H9 (cell line): ENCODE results near the gene ATG5. TPM values are rescaled to one million over a fixed set of nuclear protein-coding genes. Genes with fewer than 3 reads are reported as not detected.

Experiments
- DNase-seq: peaks from one replicate; pipeline ENCODE4 v3.0.0-alpha.2; 2017
- H2AFZ ChIP-seq: one replicate; pipeline ENCODE4 v1.6.1; 2013; ENCODE audit warnings: mild to moderate bottlenecking, low read length, control low read depth, moderate library complexity
- H2AK5ac ChIP-seq: 2 replicates; pipeline ENCODE4 v1.6.1; 2013; ENCODE audit warnings: low read length, control low read depth, mixed read lengths; ENCODE audit not compliant: insufficient read length
- H2BK120ac ChIP-seq: one replicate; pipeline ENCODE4 v1.6.1; 2013; ENCODE audit warnings: low read depth, mild to moderate bottlenecking, low read length, control low read depth, inconsistent platforms; ENCODE audit not compliant: poor library complexity, severe bottlenecking
- H2BK12ac ChIP-seq: 2 replicates; pipeline ENCODE4 v1.6.1; 2013; ENCODE audit warnings: low read length, control low read depth, mixed read lengths, low read depth; ENCODE audit not compliant: insufficient read length
- H2BK15ac ChIP-seq: 2 replicates; pipeline ENCODE4 v1.6.1; 2013; ENCODE audit warnings: low read depth, low read length, control low read depth
- H2BK20ac ChIP-seq: one replicate; pipeline ENCODE4 v1.6.1; 2013; ENCODE audit warnings: low read depth, mild to moderate bottlenecking, low read length, control low read depth, inconsistent platforms; ENCODE audit not compliant: poor library complexity, severe bottlenecking
- H2BK5ac ChIP-seq: 2 replicates; pipeline ENCODE4 v1.6.1; 2013; ENCODE audit warnings: low read length, control low read depth, mixed read lengths; ENCODE audit not compliant: insufficient read length
- H3K14ac ChIP-seq: 2 replicates; pipeline ENCODE4 v1.6.1; 2013; ENCODE audit warnings: low read length, control low read depth; ENCODE audit not compliant: insufficient read depth
- H3K18ac ChIP-seq: 2 replicates; pipeline ENCODE4 v1.6.1; 2013; ENCODE audit warnings: low read depth, mild to moderate bottlenecking, mixed read lengths, low read length, control low read depth; ENCODE audit not compliant: insufficient read length
- H3K23ac ChIP-seq: 2 replicates; pipeline ENCODE4 v1.6.1; 2013; ENCODE audit warnings: low read length, control low read depth, mixed read lengths, low read depth; ENCODE audit not compliant: insufficient read length
- H3K23me2 ChIP-seq: 2 replicates; pipeline ENCODE4 v1.6.1; 2013; ENCODE audit warnings: low read depth, mild to moderate bottlenecking, mixed read lengths, low read length, control low read depth; ENCODE audit not compliant: insufficient read length, poor library complexity, severe bottlenecking
- H3K27ac ChIP-seq: 2 replicates; pipeline ENCODE4 v1.5.1; 2013; ENCODE audit warnings: low read length, control low read depth, mixed read lengths, low read depth; ENCODE audit not compliant: insufficient read length
- H3K27me3 ChIP-seq: 2 replicates; pipeline ENCODE4 v1.6.1; 2013; ENCODE audit warnings: low read length, control low read depth, inconsistent platforms; ENCODE audit not compliant: insufficient read depth
- H3K4ac ChIP-seq: 2 replicates; pipeline ENCODE4 v1.6.1; 2013; ENCODE audit warnings: low read depth, mild to moderate bottlenecking, control low read depth, inconsistent platforms, low read length, moderate library complexity
- H3K4me1 ChIP-seq: 2 replicates; pipeline ENCODE4 v1.6.1; 2013; ENCODE audit warnings: low read length, control low read depth, inconsistent platforms; ENCODE audit not compliant: insufficient read depth
- H3K4me2 ChIP-seq: 2 replicates; pipeline ENCODE4 v1.6.1; 2013; ENCODE audit warnings: low read length, control low read depth, mixed read lengths; ENCODE audit not compliant: insufficient read length, insufficient read depth
- H3K56ac ChIP-seq: 2 replicates; pipeline ENCODE4 v1.6.1; 2013; ENCODE audit warnings: low read depth, mild to moderate bottlenecking, mixed read lengths, low read length, control low read depth; ENCODE audit not compliant: insufficient read length
- H3K79me1 ChIP-seq: 2 replicates; pipeline ENCODE4 v1.6.1; 2013; ENCODE audit warnings: low read depth, mild to moderate bottlenecking, moderate library complexity, low read length, control low read depth, inconsistent platforms; ENCODE audit not compliant: insufficient read depth, poor library complexity, severe bottlenecking
- H3K79me2 ChIP-seq: 2 replicates; pipeline ENCODE4 v1.6.1; 2013; ENCODE audit warnings: low read length, control low read depth, inconsistent platforms; ENCODE audit not compliant: insufficient read depth
- H3K9ac ChIP-seq: 2 replicates; pipeline ENCODE4 v1.6.1; 2013; ENCODE audit warnings: low read length, control low read depth, mixed read lengths; ENCODE audit not compliant: insufficient read length; ENCODE audit errors: extremely low read depth
- H3K9me3 ChIP-seq: one replicate; pipeline ENCODE4 v1.6.1; 2013; ENCODE audit warnings: low read depth, low read length, inconsistent platforms; ENCODE audit not compliant: control insufficient read depth
- H3T11ph ChIP-seq: one replicate; pipeline ENCODE4 v1.6.1; 2013; ENCODE audit warnings: mild to moderate bottlenecking, low read length, control low read depth, inconsistent platforms
- H4K20me1 ChIP-seq: one replicate; pipeline ENCODE4 v1.6.1; 2013; ENCODE audit not compliant: control insufficient read depth, insufficient read length, insufficient read depth
- H4K5ac ChIP-seq: 2 replicates; pipeline ENCODE4 v1.6.1; 2013; ENCODE audit warnings: low read depth, mild to moderate bottlenecking, mixed read lengths, low read length, control low read depth; ENCODE audit not compliant: insufficient read length
- H4K8ac ChIP-seq: replicated peaks from 2 replicates; pipeline ENCODE4 v1.6.1; 2013; ENCODE audit warnings: low read length, control low read depth, mixed read lengths, low read depth; ENCODE audit not compliant: insufficient read length
- H4K91ac ChIP-seq: 2 replicates; pipeline ENCODE4 v1.6.1; 2013; ENCODE audit warnings: low read depth, mild to moderate bottlenecking, moderate library complexity, mixed read lengths, low read length, control low read depth; ENCODE audit not compliant: insufficient read length
- H3K27ac Mint-ChIP-seq, 3 experiments: 2 replicates in 2 of 3; 3 replicates in 1 of 3; pipeline ENCODE4 v1.8.0; 2020 to 2021; ENCODE audit warnings: mixed read lengths in 3 of 3, mild to moderate bottlenecking in 1 of 3, moderate library complexity in 1 of 3
- H3K27me3 Mint-ChIP-seq: 2 replicates; pipeline ENCODE4 v1.8.0; 2021; ENCODE audit warnings: low read depth, mild to moderate bottlenecking, moderate library complexity, mixed read lengths
- H3K36me3 Mint-ChIP-seq, 3 experiments: 2 replicates in 2 of 3; 3 replicates in 1 of 3; pipeline ENCODE4 v1.8.0; 2020 to 2021; ENCODE audit warnings: low read depth in 3 of 3, mixed read lengths in 3 of 3; ENCODE audit not compliant: insufficient read depth in 1 of 3
- H3K4me1 Mint-ChIP-seq, 2 experiments: 2 replicates each; pipeline ENCODE4 v1.8.0; 2020; ENCODE audit warnings: mixed read lengths in 2 of 2
- H3K4me3 Mint-ChIP-seq, 2 experiments: 2 replicates in 1 of 2; 3 replicates in 1 of 2; pipeline ENCODE4 v1.8.0; 2020 to 2021; ENCODE audit warnings: mild to moderate bottlenecking in 2 of 2, mixed read lengths in 2 of 2, moderate library complexity in 1 of 2
- H3K9me3 Mint-ChIP-seq, 2 experiments: 2 replicates in 1 of 2; 3 replicates in 1 of 2; pipeline ENCODE4 v1.8.0; 2020; ENCODE audit warnings: mild to moderate bottlenecking in 2 of 2, mixed read lengths in 2 of 2, moderate library complexity in 1 of 2
- CTCF ChIP-seq: fragments of 200-600 bp; sonication (generic); conservative IDR thresholded peaks from 3 replicates; pipeline ENCODE4 v1.8.0; 2021; ENCODE audit warnings: antibody characterized with exemption, mild to moderate bottlenecking
- WGBS: extraction: QIAGEN DNeasy Blood & Tissue Kit; methylation state at CpG from one replicate; pipeline ENCODE4 v1.1.7; 2013; ENCODE audit warnings: missing lambda C conversion rate, low lambda C conversion rate, mixed read lengths; ENCODE audit not compliant: insufficient read length; ENCODE audit errors: extremely low coverage; 5-methylcytosine and 5-hydroxymethylcytosine counted together
- total RNA-seq: library from RNA; stranded (reverse); gene quantifications from 2 replicates; pipeline ENCODE4 v1.2.1, GENCODE V29; 2021

Gene ATG5
- total RNA-seq, 1 experiment from 2014 or later = 36.7 TPM

- no peak for DNase-seq
- Mint-ChIP-seq H3K27me3 (no peaks in the 10 kb centered on the region), H3K36me3 (peaks cover 2 to 25% (median 6%) of the 10 kb centered on the region in 3 experiments; a peak in 6 of 7 replicates), H3K9me3 (no peaks in the 10 kb centered on the region), H3K4me3 (no peak overlapping the region), H3K27ac (no peak overlapping the region), H3K4me1 (peaks cover 23 to 25% of the 10 kb centered on the region in 2 experiments)
- Histone ChIP-seq H3K79me2 (no peaks in the 10 kb centered on the region), H3K79me1 (no peaks in the 10 kb centered on the region), H4K20me1 (no peaks in the 10 kb centered on the region), H3K27me3 (no peaks in the 10 kb centered on the region), H3K56ac (no peak overlapping the region), H3K14ac (no peak overlapping the region), H2AK5ac (no peak overlapping the region), H3K4me2 (no peak overlapping the region), H4K91ac (no peak overlapping the region), H3K18ac (no peak overlapping the region), H4K8ac (no peak overlapping the region), H2BK120ac (no peak overlapping the region), H4K5ac (no peak overlapping the region), H2BK12ac (no peak overlapping the region), H3K23ac (no peak overlapping the region), H3T11ph (no peak overlapping the region), H3K9ac (no peak overlapping the region), H3K4ac (no peak overlapping the region), H2BK20ac (no peak overlapping the region), H3K4me1 (peaks cover 2% of the 10 kb centered on the region), H3K9me3 (no peaks in the 10 kb centered on the region), H3K27ac (no peak overlapping the region), H3K23me2 (no peaks in the 10 kb centered on the region), H2AFZ (no peak overlapping the region), H2BK5ac (no peak overlapping the region), H2BK15ac (no peak overlapping the region)
- no peak for TF ChIP-seq CTCF
- no CpG with 5 or more reads among the region's 1 CpG for WGBS
Measured at GRCh38 chr6:106199998-106200397, 125.6 kb downstream of the ATG5 start.
